OCI-LY1 (cell line): ENCODE results near the gene ARRDC2.

Experiments used
- H2AFZ ChIP-seq: fragments of 200-600 bp; sonication (generic), shearing (Covaris generic); 2 replicates; pipeline ENCODE4 v1.6.0; 2014; ENCODE audit warnings: antibody characterized with exemption, mild to moderate bottlenecking, low read length
- H3F3A ChIP-seq: fragments of 200-600 bp; sonication (generic), shearing (Covaris generic); 2 replicates; pipeline ENCODE4 v1.6.0; 2014; ENCODE audit warnings: mild to moderate bottlenecking, antibody characterized with exemption, low read length, moderate library complexity; ENCODE audit not compliant: insufficient read depth
- H3K27ac ChIP-seq: fragments of 200-600 bp; sonication (generic); 2 replicates; pipeline ENCODE4 v1.5.1; 2014; ENCODE audit warnings: low read length, mixed run types, mild to moderate bottlenecking, low read depth; ENCODE audit not compliant: poor library complexity, severe bottlenecking
- H3K27me3 ChIP-seq: fragments of 200-600 bp; sonication (generic); 2 replicates; pipeline ENCODE4 v1.6.0; 2014; ENCODE audit warnings: antibody characterized with exemption, mild to moderate bottlenecking, low read length, moderate library complexity; ENCODE audit not compliant: insufficient read depth
- H3K36me3 ChIP-seq: fragments of 200-600 bp; sonication (generic); 2 replicates; pipeline ENCODE4 v1.6.1; 2014; ENCODE audit warnings: mild to moderate bottlenecking, antibody characterized with exemption, low read length, moderate library complexity, mixed read lengths; ENCODE audit not compliant: insufficient read depth
- H3K4me1 ChIP-seq: fragments of 200-600 bp; sonication (generic); 2 replicates; pipeline ENCODE4 v1.5.1; 2014; ENCODE audit warnings: mild to moderate bottlenecking, low read length, moderate library complexity; ENCODE audit not compliant: insufficient read depth, severe bottlenecking
- H3K4me2 ChIP-seq: fragments of 200-600 bp; sonication (generic), shearing (Covaris generic); 2 replicates; pipeline ENCODE4 v1.6.1; 2014; ENCODE audit warnings: low read length
- H3K4me3 ChIP-seq: fragments of 200-600 bp; sonication (generic); 2 replicates; pipeline ENCODE4 v1.5.1; 2014; ENCODE audit warnings: low read length, low read depth, mild to moderate bottlenecking, mixed read lengths; ENCODE audit not compliant: poor library complexity, severe bottlenecking
- H3K79me2 ChIP-seq: fragments of 200-600 bp; shearing (Covaris generic); 2 replicates; pipeline ENCODE4 v1.6.1; 2016; ENCODE audit warnings: mixed run types, low read length, mixed read lengths; ENCODE audit not compliant: insufficient read depth
- H3K9ac ChIP-seq: fragments of 200-600 bp; sonication (generic), shearing (Covaris generic); 2 replicates; pipeline ENCODE4 v1.6.1; 2014; ENCODE audit warnings: mild to moderate bottlenecking, low read length, mixed read lengths
- H3K9me2 ChIP-seq: fragments of 200-600 bp; sonication (generic), shearing (Covaris generic); 2 replicates; pipeline ENCODE4 v1.6.1; 2014; ENCODE audit warnings: low read depth, mild to moderate bottlenecking, low read length, mixed read lengths
- H3K9me3 ChIP-seq: fragments of 200-600 bp; shearing (Covaris generic); 2 replicates; pipeline ENCODE4 v1.6.1; 2014; ENCODE audit warnings: low read length, mixed read lengths
- H4K20me1 ChIP-seq: fragments of 200-600 bp; sonication (generic), shearing (Covaris generic); 2 replicates; pipeline ENCODE4 v1.6.0; 2016; ENCODE audit warnings: mild to moderate bottlenecking, low read length; ENCODE audit not compliant: insufficient read depth
- EZH2 ChIP-seq: fragments of 200-600 bp; sonication (generic), shearing (Covaris generic); IDR thresholded peaks from 2 replicates; pipeline ENCODE4 v1.8.0; 2017; ENCODE audit warnings: borderline replicate concordance, mixed run types, mild to moderate bottlenecking, antibody characterized with exemption, low read length, moderate library complexity, mixed read lengths
- TF ChIP-seq, protein P1 (sequence below): fragments of 200-600 bp; sonication (generic), shearing (Covaris generic); IDR thresholded peaks from 2 replicates; pipeline ENCODE4 v1.5.1; 2017; ENCODE audit warnings: mild to moderate bottlenecking, antibody characterized with exemption, low read length, moderate library complexity, mixed read lengths

ARRDC2 gene

DNA sequence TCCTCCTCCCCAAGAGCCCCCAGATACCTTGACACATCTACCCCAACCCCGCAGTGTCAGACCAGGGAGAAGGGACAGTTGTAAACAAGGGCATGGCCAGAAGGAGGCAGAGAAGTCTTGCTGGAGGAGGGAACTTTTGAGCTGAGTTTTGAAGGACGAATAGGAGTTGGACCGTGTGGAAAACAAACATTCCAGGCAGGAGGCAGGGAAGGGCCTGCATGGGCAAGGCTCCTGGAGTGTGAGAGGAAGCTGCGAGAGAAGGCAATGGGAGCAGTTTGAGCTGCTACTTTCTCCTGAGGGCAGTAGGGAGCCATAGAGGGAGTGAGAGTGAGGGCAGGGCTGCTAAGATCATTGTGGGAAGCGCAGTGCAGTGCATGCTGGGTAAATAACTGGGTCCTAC, 55.5 kb downstream of the ARRDC2 start:
- TF ChIP-seq, protein P1, sequence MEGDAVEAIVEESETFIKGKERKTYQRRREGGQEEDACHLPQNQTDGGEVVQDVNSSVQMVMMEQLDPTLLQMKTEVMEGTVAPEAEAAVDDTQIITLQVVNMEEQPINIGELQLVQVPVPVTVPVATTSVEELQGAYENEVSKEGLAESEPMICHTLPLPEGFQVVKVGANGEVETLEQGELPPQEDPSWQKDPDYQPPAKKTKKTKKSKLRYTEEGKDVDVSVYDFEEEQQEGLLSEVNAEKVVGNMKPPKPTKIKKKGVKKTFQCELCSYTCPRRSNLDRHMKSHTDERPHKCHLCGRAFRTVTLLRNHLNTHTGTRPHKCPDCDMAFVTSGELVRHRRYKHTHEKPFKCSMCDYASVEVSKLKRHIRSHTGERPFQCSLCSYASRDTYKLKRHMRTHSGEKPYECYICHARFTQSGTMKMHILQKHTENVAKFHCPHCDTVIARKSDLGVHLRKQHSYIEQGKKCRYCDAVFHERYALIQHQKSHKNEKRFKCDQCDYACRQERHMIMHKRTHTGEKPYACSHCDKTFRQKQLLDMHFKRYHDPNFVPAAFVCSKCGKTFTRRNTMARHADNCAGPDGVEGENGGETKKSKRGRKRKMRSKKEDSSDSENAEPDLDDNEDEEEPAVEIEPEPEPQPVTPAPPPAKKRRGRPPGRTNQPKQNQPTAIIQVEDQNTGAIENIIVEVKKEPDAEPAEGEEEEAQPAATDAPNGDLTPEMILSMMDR: no peak; the same call in 1 of the 2 replicates
- TF ChIP-seq EZH2: no peak
- H3K9ac ChIP-seq: no peak overlapping the region

More for the DNA sequence above, 55.5 kb downstream of the ARRDC2 start:
- no peaks in the 10 kb centered on the region for H3K79me2 ChIP-seq
- H4K20me1 ChIP-seq: no peaks in the 10 kb centered on the region
- H3K9me2 ChIP-seq: no peaks in the 10 kb centered on the region
- no peak overlapping the region for H2AFZ ChIP-seq
- no peak overlapping the region for H3K27ac ChIP-seq
- H3F3A ChIP-seq: no peaks in the 10 kb centered on the region
- peaks cover 4% of the 10 kb centered on the region for H3K4me1 ChIP-seq
- no peak overlapping the region for H3K4me2 ChIP-seq
- no peaks in the 10 kb centered on the region for H3K36me3 ChIP-seq
- H3K4me3 ChIP-seq: no peak overlapping the region
- H3K9me3 ChIP-seq: no peaks in the 10 kb centered on the region
- H3K27me3 ChIP-seq: no peaks in the 10 kb centered on the region
